ENCODE measurements around the gene WNK2.

WNK2 gene

GRCh38 chr9:93246526-93246925, 62.6 kb downstream of the WNK2 start:
- Histone ChIP-seq H3K9me2 (replicated peaks; ENCODE audit: control insufficient read depth, low read length) (no peaks in the 10 kb centered on the region), H4K20me1 (ENCODE audit: control insufficient read depth, insufficient read depth, low read depth, low read length) (no peaks in the 10 kb centered on the region), H3K27me3 (ENCODE audit: control insufficient read depth, low read length) (no peaks in the 10 kb centered on the region), H3K79me2 (ENCODE audit: control insufficient read depth, low read length) (no peaks in the 10 kb centered on the region), H3K27ac (ENCODE audit: low read depth, low read length) (no peak overlapping the region), H3F3A (ENCODE audit: control insufficient read depth, insufficient read depth) (no peaks in the 10 kb centered on the region), H3K4me2 (ENCODE audit: low read length) (no peak overlapping the region), H3K36me3 (ENCODE audit: control insufficient read depth, low read length) (no peaks in the 10 kb centered on the region), H3K4me3 (ENCODE audit: low read length) (no peak overlapping the region), H3K9me3 (ENCODE audit: control insufficient read depth, insufficient read depth, low read length) (no peaks in the 10 kb centered on the region), H3K4me1 (ENCODE audit: control insufficient read depth, low read length) (no peaks in the 10 kb centered on the region; the same call in 1 of the 2 replicates)
- TF ChIP-seq EZH2phosphoT487 (IDR thresholded peaks at IDR 0.05; ENCODE audit: borderline replicate concordance, low read length) (no peak), CTCF (IDR thresholded peaks at IDR 0.05; ENCODE audit: low read depth, low read length, poor library complexity, severe bottlenecking) (no peak)

- H3F3A ChIP-seq (ENCODE audit: control insufficient read depth, insufficient read depth): no peaks in the 10 kb centered on the region
- no peaks in the 10 kb centered on the region for H3K9me2 ChIP-seq (replicated peaks; ENCODE audit: control insufficient read depth, low read length)
- no peaks in the 10 kb centered on the region for H4K20me1 ChIP-seq (ENCODE audit: control insufficient read depth, insufficient read depth, low read depth, low read length)
- H3K27ac ChIP-seq (ENCODE audit: low read depth, low read length): no peak overlapping the region
- no peak overlapping the region for H3K4me3 ChIP-seq (ENCODE audit: low read length)
- H3K4me1 ChIP-seq (ENCODE audit: control insufficient read depth, low read length): no peaks in the 10 kb centered on the region; the same call in 1 of the 2 replicates
- H3K4me2 ChIP-seq (ENCODE audit: low read length): no peak overlapping the region
- H3K36me3 ChIP-seq (ENCODE audit: control insufficient read depth, low read length): no peaks in the 10 kb centered on the region
- H3K27me3 ChIP-seq (ENCODE audit: control insufficient read depth, low read length): no peaks in the 10 kb centered on the region
- H3K79me2 ChIP-seq (ENCODE audit: control insufficient read depth, low read length): no peaks in the 10 kb centered on the region
- H3K9me3 ChIP-seq (ENCODE audit: control insufficient read depth, insufficient read depth, low read length): no peaks in the 10 kb centered on the region
- TF ChIP-seq CTCF (IDR thresholded peaks at IDR 0.05; ENCODE audit: low read depth, low read length, poor library complexity, severe bottlenecking) (no peak), EZH2phosphoT487 (IDR thresholded peaks at IDR 0.05; ENCODE audit: borderline replicate concordance, low read length) (no peak)
Observed at GRCh38 chr9:93247099-93247865, 63.3 kb downstream of the WNK2 start.

GRCh38 chr9:93247892-93248291, 64.0 kb downstream of the WNK2 start:
- Histone ChIP-seq H3F3A (ENCODE audit: control insufficient read depth, insufficient read depth) (no peaks in the 10 kb centered on the region), H3K9me2 (replicated peaks; ENCODE audit: control insufficient read depth, low read length) (no peaks in the 10 kb centered on the region), H3K36me3 (ENCODE audit: control insufficient read depth, low read length) (no peaks in the 10 kb centered on the region), H4K20me1 (ENCODE audit: control insufficient read depth, insufficient read depth, low read depth, low read length) (no peaks in the 10 kb centered on the region), H3K4me2 (ENCODE audit: low read length) (no peak overlapping the region), H3K9me3 (ENCODE audit: control insufficient read depth, insufficient read depth, low read length) (no peaks in the 10 kb centered on the region), H3K27me3 (ENCODE audit: control insufficient read depth, low read length) (no peaks in the 10 kb centered on the region), H3K4me1 (ENCODE audit: control insufficient read depth, low read length) (no peaks in the 10 kb centered on the region; the same call in 1 of the 2 replicates), H3K4me3 (ENCODE audit: low read length) (no peak overlapping the region), H3K79me2 (ENCODE audit: control insufficient read depth, low read length) (no peaks in the 10 kb centered on the region), H3K27ac (ENCODE audit: low read depth, low read length) (no peak overlapping the region)
- TF ChIP-seq EZH2phosphoT487 (IDR thresholded peaks at IDR 0.05; ENCODE audit: borderline replicate concordance, low read length): no peak
- TF ChIP-seq CTCF (IDR thresholded peaks at IDR 0.05; ENCODE audit: low read depth, low read length, poor library complexity, severe bottlenecking): no peak

All from DOHH2 (cell line).